ENCODE results near the gene KCNJ4.

Gene KCNJ4

DNA sequence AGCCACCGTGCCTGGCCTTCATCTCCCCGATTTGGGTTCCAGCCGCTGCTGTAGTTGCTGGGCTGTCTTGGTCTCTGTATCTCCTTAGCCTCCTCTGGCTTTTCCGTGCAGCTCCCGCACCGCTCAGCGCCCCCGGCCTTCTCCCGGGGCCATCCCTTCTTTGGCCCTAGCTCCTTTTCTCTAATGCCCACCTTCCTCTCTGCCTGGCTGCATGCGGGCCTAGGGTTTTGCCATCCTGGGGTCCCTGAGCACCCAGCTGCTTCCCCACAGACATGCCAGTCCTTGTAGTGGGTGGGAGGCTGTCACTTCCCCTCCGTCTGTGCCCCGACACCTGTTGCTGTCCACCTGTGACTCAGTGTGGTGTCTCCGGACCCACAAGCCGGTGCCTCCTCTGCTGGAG is 36.4 kb downstream of the KCNJ4 start:
- Histone ChIP-seq H3K79me2 (ENCODE audit: control insufficient read depth, insufficient read depth, low read length, poor library complexity) (no peaks in the 10 kb centered on the region), H3K27ac (ENCODE audit: low read depth, low read length) (no peak overlapping the region), H3K27me3 (ENCODE audit: insufficient read depth, low read length) (no peaks in the 10 kb centered on the region), H3K14ac (ENCODE audit: low read length) (no peak overlapping the region), H3K36me3 (ENCODE audit: control insufficient read depth in 1 of 2, insufficient read depth in 2 of 2, low read length in 2 of 2) (no peaks in the 10 kb centered on the region), H3K79me1 (ENCODE audit: low read length) (no peaks in the 10 kb centered on the region), H2BK12ac (ENCODE audit: low read length) (no peak overlapping the region), H3K4me3 (ENCODE audit: low read depth, low read length) (no peak overlapping the region), H3K4me2 (ENCODE audit: low read length) (no peak overlapping the region), H2AK5ac (ENCODE audit: low read length) (no peak overlapping the region), H3K4ac (ENCODE audit: low read depth, low read length) (no peak overlapping the region), H3K9ac (ENCODE audit: low read length) (no peak overlapping the region), H4K8ac (ENCODE audit: low read depth, low read length) (no peak overlapping the region), H4K12ac (ENCODE audit: low read depth, low read length) (no peak overlapping the region), H3K9me3 (ENCODE audit: insufficient read depth, low read depth, low read length) (no peaks in the 10 kb centered on the region), H2BK5ac (ENCODE audit: low read depth, low read length, poor library complexity) (no peak overlapping the region), H4K91ac (ENCODE audit: low read depth, low read length) (no peak overlapping the region), H3K4me1 (ENCODE audit: control insufficient read depth in 1 of 2, insufficient read depth in 2 of 2, low read length in 2 of 2) (no peaks in the 10 kb centered on the region), H2AFZ (ENCODE audit: insufficient read depth, low read length, poor library complexity) (no peak overlapping the region), H3K18ac (ENCODE audit: low read length) (no peak overlapping the region), H2BK120ac (ENCODE audit: insufficient read depth, low read length, poor library complexity) (no peak overlapping the region), H3K23ac (ENCODE audit: low read length) (no peak overlapping the region)
- DNase-seq: no peak
- whole genome bisulfite sequencing (ENCODE audit: extremely low coverage, insufficient coverage, insufficient read length): no CpG with 5 or more reads among the region's 14 CpGs

GRCh38 chr22:38417252-38418060 is 37.5 kb downstream of the KCNJ4 start:
- H3K27me3 ChIP-seq (ENCODE audit: insufficient read depth, low read length): no peaks in the 10 kb centered on the region
- H3K14ac ChIP-seq (ENCODE audit: low read length): no peak overlapping the region
- no peak overlapping the region for H2BK120ac ChIP-seq (ENCODE audit: insufficient read depth, low read length, poor library complexity)
- H3K79me1 ChIP-seq (ENCODE audit: low read length): no peaks in the 10 kb centered on the region
- H3K18ac ChIP-seq (ENCODE audit: low read length): no peak overlapping the region
- H3K4me1 ChIP-seq (ENCODE audit: control insufficient read depth in 1 of 2, insufficient read depth in 2 of 2, low read length in 2 of 2): no peaks in the 10 kb centered on the region
- no peak overlapping the region for H2BK5ac ChIP-seq (ENCODE audit: low read depth, low read length, poor library complexity)
- H3K9ac ChIP-seq (ENCODE audit: low read length): no peak overlapping the region
- no peak overlapping the region for H2AK5ac ChIP-seq (ENCODE audit: low read length)
- H3K9me3 ChIP-seq (ENCODE audit: insufficient read depth, low read depth, low read length): peaks cover 2% of the 10 kb centered on the region
- H3K4me3 ChIP-seq (ENCODE audit: low read depth, low read length): no peak overlapping the region
- H3K23ac ChIP-seq (ENCODE audit: low read length): no peak overlapping the region
- H3K79me2 ChIP-seq (ENCODE audit: control insufficient read depth, insufficient read depth, low read length, poor library complexity): no peaks in the 10 kb centered on the region
- H3K27ac ChIP-seq (ENCODE audit: low read depth, low read length): no peak overlapping the region
- DNase-seq: no peak
- H3K36me3 ChIP-seq (ENCODE audit: control insufficient read depth in 1 of 2, insufficient read depth in 2 of 2, low read length in 2 of 2): no peaks in the 10 kb centered on the region
- no peak overlapping the region for H4K91ac ChIP-seq (ENCODE audit: low read depth, low read length)
- H3K4ac ChIP-seq (ENCODE audit: low read depth, low read length): no peak overlapping the region
- no peak overlapping the region for H2BK12ac ChIP-seq (ENCODE audit: low read length)
- no peak overlapping the region for H2AFZ ChIP-seq (ENCODE audit: insufficient read depth, low read length, poor library complexity)
- no peak overlapping the region for H4K8ac ChIP-seq (ENCODE audit: low read depth, low read length)
- WGBS (ENCODE audit: extremely low coverage, insufficient coverage, insufficient read length): no CpG with 5 or more reads among the region's 16 CpGs
- H4K12ac ChIP-seq (ENCODE audit: low read depth, low read length): no peak overlapping the region
- no peak overlapping the region for H3K4me2 ChIP-seq (ENCODE audit: low read length)

- H3K4ac ChIP-seq (ENCODE audit: low read depth, low read length): no peak overlapping the region
- H2BK12ac ChIP-seq (ENCODE audit: low read length): no peak overlapping the region
- H2AK5ac ChIP-seq (ENCODE audit: low read length): no peak overlapping the region
- no peak overlapping the region for H4K91ac ChIP-seq (ENCODE audit: low read depth, low read length)
- H3K27me3 ChIP-seq (ENCODE audit: insufficient read depth, low read length): no peaks in the 10 kb centered on the region
- H3K4me1 ChIP-seq (ENCODE audit: control insufficient read depth in 1 of 2, insufficient read depth in 2 of 2, low read length in 2 of 2): no peaks in the 10 kb centered on the region
- H3K23ac ChIP-seq (ENCODE audit: low read length): no peak overlapping the region
- no peak overlapping the region for H3K27ac ChIP-seq (ENCODE audit: low read depth, low read length)
- no peak overlapping the region for H2BK120ac ChIP-seq (ENCODE audit: insufficient read depth, low read length, poor library complexity)
- H3K9me3 ChIP-seq (ENCODE audit: insufficient read depth, low read depth, low read length): peaks cover 2% of the 10 kb centered on the region
- no peaks in the 10 kb centered on the region for H3K36me3 ChIP-seq (ENCODE audit: control insufficient read depth in 1 of 2, insufficient read depth in 2 of 2, low read length in 2 of 2)
- H3K18ac ChIP-seq (ENCODE audit: low read length): no peak overlapping the region
- WGBS (ENCODE audit: extremely low coverage, insufficient coverage, insufficient read length): no CpG with 5 or more reads among the region's 18 CpGs
- no peak overlapping the region for H3K9ac ChIP-seq (ENCODE audit: low read length)
- H2AFZ ChIP-seq (ENCODE audit: insufficient read depth, low read length, poor library complexity): no peak overlapping the region
- H3K79me1 ChIP-seq (ENCODE audit: low read length): no peaks in the 10 kb centered on the region
- no peak for DNase-seq
- no peak overlapping the region for H2BK5ac ChIP-seq (ENCODE audit: low read depth, low read length, poor library complexity)
- no peak overlapping the region for H3K4me2 ChIP-seq (ENCODE audit: low read length)
- H3K4me3 ChIP-seq (ENCODE audit: low read depth, low read length): no peak overlapping the region
- no peak overlapping the region for H4K12ac ChIP-seq (ENCODE audit: low read depth, low read length)
- H3K14ac ChIP-seq (ENCODE audit: low read length): no peak overlapping the region
- no peaks in the 10 kb centered on the region for H3K79me2 ChIP-seq (ENCODE audit: control insufficient read depth, insufficient read depth, low read length, poor library complexity)
- no peak overlapping the region for H4K8ac ChIP-seq (ENCODE audit: low read depth, low read length)
Observed at GRCh38 chr22:38416621-38417251, 38.3 kb downstream of the KCNJ4 start.

- H3K23ac ChIP-seq (ENCODE audit: low read length): no peak overlapping the region
- WGBS (ENCODE audit: extremely low coverage, insufficient coverage, insufficient read length): no CpG with 5 or more reads among the region's 22 CpGs
- no peaks in the 10 kb centered on the region for H3K79me1 ChIP-seq (ENCODE audit: low read length)
- no peaks in the 10 kb centered on the region for H3K4me1 ChIP-seq (ENCODE audit: control insufficient read depth in 1 of 2, insufficient read depth in 2 of 2, low read length in 2 of 2)
- no peak overlapping the region for H3K27ac ChIP-seq (ENCODE audit: low read depth, low read length)
- H3K4me2 ChIP-seq (ENCODE audit: low read length): no peak overlapping the region
- H2BK5ac ChIP-seq (ENCODE audit: low read depth, low read length, poor library complexity): no peak overlapping the region
- no peak overlapping the region for H3K14ac ChIP-seq (ENCODE audit: low read length)
- H3K4ac ChIP-seq (ENCODE audit: low read depth, low read length): no peak overlapping the region
- no peak overlapping the region for H2AFZ ChIP-seq (ENCODE audit: insufficient read depth, low read length, poor library complexity)
- H4K8ac ChIP-seq (ENCODE audit: low read depth, low read length): no peak overlapping the region
- H3K27me3 ChIP-seq (ENCODE audit: insufficient read depth, low read length): no peaks in the 10 kb centered on the region
- no peak overlapping the region for H4K91ac ChIP-seq (ENCODE audit: low read depth, low read length)
- H2BK120ac ChIP-seq (ENCODE audit: insufficient read depth, low read length, poor library complexity): no peak overlapping the region
- H3K18ac ChIP-seq (ENCODE audit: low read length): no peak overlapping the region
- no peak for DNase-seq
- H3K4me3 ChIP-seq (ENCODE audit: low read depth, low read length): no peak overlapping the region
- H3K36me3 ChIP-seq (ENCODE audit: control insufficient read depth in 1 of 2, insufficient read depth in 2 of 2, low read length in 2 of 2): no peaks in the 10 kb centered on the region
- H3K9me3 ChIP-seq (ENCODE audit: insufficient read depth, low read depth, low read length): peaks cover 3% of the 10 kb centered on the region
- H3K9ac ChIP-seq (ENCODE audit: low read length): no peak overlapping the region
- H2AK5ac ChIP-seq (ENCODE audit: low read length): no peak overlapping the region
- no peaks in the 10 kb centered on the region for H3K79me2 ChIP-seq (ENCODE audit: control insufficient read depth, insufficient read depth, low read length, poor library complexity)
- no peak overlapping the region for H4K12ac ChIP-seq (ENCODE audit: low read depth, low read length)
- H2BK12ac ChIP-seq (ENCODE audit: low read length): no peak overlapping the region
Observed at GRCh38 chr22:38415561-38416321, 39.3 kb downstream of the KCNJ4 start.

Measured in trophoblast cell (in vitro differentiated cells and primary cell).